T-helper 9 cell (primary cell): Measurements from ENCODE around the gene CNNM3.
"Not testable (repeated sequence)": the region's sequence is repeated elsewhere in the genome, so short reads cannot be mapped to it uniquely, and the experiment has no call there.

Experiments
- DNase-seq: peaks from one replicate; pipeline ENCODE4 v3.0.0-alpha.2; 2020

CNNM3 gene

DNA sequence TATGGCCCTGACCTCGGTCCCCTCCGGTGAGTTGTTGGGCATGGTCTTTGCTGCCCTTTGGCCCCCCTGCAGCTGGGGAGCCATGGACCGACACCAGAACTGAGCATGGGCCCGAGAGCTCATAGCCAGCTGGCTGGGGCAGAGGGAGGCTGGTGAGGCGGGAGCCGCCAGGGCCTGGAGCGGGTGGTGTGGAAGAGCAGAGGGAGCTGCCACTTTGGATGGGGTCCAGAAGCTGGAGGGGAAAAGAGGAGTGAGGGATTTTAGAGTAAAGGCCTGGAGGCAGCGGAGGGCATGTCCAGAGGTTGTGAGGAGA, 16.5 kb upstream of the CNNM3 start:
- DNase-seq = no peak

DNA sequence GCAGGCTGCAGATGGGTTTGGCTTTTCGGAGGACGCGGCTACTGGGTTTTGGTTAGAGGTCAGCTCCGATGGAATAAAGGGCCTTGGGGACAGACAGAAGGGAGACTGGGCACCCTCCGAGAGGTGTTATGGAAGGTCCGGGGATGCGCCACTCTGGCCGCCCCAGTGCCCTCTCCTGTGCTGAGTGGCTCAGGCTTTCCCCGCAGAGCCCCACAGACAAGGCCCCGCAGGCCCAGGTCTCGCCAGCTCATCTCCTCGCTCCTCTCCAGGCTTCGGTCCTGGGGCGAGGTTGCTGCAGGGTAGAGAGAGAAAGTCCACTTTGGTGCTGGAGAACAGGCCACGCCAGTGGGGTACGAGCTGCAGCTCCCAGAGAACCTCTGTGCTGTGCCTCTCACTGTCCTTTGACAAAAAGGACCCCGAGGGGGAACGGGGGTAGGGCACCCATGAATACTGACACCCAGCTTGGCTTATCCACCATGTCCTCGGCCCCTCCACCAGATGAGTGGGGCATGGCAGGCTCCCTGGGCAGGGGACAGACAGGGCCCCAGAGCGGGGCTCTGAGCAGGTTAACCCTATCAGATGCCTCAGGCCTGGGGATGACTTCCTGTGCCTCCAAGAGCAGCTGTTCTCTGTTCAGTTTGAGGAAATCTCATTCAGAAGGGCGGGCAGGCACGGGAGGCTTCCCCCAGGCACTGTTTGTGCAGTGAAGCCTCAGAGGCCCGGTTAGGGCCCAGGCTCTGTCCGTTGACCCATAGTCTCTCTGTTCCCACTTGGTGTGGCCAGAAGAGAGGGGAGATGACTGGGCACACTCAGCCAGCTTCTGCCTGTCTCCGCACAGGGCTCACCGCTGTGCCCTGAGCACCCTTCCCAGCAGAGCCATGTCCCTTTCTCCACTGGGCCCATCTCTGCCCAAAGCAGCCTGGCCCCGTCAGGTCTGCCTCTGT, 15.7 kb upstream of the CNNM3 start:
- no peak for DNase-seq

DNA sequence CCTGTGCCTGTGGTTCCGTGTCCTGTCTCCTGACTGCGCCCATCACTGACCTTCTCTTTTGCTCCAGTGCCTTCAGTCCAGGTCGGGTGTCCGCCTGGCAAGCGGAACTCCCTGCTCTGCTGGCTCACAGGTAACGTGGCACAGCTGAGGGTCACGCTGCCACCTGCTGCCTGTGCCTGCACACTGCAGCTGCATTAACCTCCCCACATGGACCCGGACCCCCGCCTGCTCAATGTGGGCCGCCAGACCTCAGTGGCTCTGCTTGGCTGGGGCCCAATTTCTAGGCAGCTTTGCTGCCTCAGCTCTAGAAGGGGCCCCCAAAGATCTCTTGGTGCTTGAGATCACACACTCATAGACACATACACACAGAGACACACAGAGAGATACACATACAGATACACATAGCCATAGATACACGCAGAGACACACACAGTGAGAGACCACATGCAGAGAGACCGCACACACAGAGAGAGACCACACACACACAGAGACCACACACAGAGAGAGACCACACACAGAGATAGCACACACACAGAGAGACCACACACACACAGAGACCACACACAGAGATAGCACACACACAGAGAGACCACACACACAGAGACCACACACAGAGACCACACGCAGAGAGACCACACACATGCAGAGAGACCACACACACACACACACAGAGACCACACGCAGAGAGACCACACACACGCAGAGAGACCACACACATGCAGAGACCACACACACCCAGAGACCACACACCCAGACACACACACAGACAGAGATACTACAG, 14.9 kb upstream of the CNNM3 start:
- peak; percentile 56 for DNase-seq

- DNase-seq = no peak
These were observed 14.1 kb upstream of the CNNM3 start for GRCh38 chr2:96801786-96802595.

- no peak for DNase-seq
These were observed 13.3 kb upstream of the CNNM3 start for GRCh38 chr2:96802721-96803120.

GRCh38 chr2:96804986-96805385, 11.1 kb upstream of the CNNM3 start:
- no peak for DNase-seq

- DNase-seq = not testable (repeated sequence)
These were observed 10.1 kb upstream of the CNNM3 start for GRCh38 chr2:96805946-96806345.

DNA sequence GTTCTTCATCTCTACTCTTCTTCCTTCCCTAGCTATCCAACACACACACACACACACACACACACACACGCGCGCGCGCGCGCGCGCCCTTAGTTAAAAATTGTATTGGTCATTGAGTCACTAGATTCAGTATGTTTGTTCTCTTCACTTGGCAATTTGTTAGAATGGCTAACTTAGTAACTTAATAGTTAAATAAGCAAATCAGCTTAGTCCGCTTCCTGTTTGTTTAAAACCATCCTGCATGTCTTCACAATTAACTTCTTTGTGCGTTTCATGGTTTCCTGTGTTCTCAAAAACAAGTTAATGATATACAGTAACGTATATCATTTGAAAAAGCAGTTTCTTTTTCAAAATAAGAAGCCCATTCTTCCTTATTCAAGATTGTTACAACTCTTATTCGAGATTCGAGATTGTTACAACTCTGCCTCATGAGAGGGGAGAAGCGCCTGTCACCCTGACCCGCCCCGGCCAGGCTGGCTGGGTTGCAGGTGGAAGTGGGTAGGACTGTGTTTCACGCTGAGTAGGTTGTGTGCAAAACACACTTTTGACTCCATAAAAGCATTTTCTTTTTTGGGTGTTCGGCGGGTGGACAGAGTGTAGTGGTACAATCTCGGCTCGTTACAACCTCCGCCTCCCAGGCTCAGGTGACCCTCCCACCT, 9.5 kb upstream of the CNNM3 start:
- peak; percentile 26 for DNase-seq

DNA sequence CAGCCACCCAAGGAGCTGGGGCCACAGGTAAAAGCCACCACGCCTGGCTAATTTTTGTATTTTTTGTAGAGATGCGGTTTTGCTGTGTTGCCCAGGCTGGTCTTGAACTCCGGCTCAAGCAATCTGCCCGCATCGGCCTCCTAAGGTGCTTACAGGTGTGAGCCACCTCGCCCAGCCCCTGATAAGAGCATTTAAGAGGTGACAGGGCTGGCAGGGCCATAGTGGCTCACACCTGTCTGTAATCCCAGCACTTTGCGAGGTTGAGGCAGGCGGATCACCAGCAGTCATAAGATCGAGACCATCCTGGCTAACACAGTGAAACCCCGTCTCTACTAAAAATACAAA, 9.0 kb upstream of the CNNM3 start:
- no peak for DNase-seq

DNA sequence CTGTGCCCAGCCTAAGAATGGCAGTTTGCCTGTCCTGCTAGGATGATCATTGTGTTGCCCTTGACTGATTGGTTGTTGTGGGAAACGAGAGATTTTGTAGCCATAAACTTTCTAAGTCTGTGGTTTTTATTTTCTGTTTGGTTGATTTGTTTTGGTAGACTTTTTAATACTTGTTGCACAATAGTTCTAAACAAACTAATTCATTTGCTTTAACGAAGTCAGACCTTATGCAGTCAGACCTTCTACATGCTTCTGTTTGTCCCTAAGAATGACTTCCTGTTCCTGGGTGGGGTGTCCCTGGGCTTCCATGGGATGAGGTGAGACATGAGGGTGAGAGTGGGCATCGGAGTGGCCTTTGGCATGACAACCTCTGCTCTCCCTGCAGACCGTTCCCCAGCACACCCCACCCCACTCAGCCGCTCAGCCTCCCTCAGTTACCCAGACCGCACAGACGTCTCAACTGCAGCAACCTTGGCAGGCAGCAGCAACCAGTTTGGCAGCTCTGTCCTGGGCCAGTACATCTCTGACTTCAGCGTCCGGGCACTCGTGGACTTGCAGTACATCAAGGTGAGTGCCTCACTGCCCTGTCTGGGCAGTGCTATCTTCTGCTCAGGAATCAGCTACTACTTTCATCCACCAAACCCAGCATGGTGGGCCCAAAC, 7.8 kb upstream of the CNNM3 start:
- no peak for DNase-seq

GRCh38 chr2:96809216-96809882, 6.7 kb upstream of the CNNM3 start:
- no peak for DNase-seq

GRCh38 chr2:96809951-96810782, 5.9 kb upstream of the CNNM3 start:
- no peak for DNase-seq

- DNase-seq = no peak
These were observed 5.3 kb upstream of the CNNM3 start for GRCh38 chr2:96810783-96811192.

DNA sequence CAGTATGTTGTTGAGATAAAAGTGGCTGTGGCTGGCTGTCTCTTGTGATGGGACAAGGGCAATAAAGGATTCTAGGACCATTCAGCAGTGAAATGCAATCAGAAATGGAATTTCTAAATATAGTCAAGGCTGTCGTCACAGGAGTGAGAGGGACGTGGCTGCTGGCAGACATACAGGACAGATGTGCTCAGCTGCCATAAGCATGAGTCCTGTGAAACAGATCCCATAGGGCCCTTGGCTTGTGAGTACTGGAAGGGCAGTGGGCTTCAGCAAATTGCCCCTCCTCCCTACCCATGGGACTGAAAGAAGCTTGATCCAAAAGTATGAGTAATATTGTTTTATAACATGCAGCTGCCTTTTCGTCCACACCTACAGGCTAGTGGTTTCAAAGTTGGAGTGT, 4.2 kb upstream of the CNNM3 start:
- DNase-seq = no peak

- no peak for DNase-seq
These were observed 2.4 kb upstream of the CNNM3 start for GRCh38 chr2:96813656-96814055.

- DNase-seq = no peak
These were observed 542 bp upstream of the CNNM3 start for GRCh38 chr2:96815326-96816126.

DNA sequence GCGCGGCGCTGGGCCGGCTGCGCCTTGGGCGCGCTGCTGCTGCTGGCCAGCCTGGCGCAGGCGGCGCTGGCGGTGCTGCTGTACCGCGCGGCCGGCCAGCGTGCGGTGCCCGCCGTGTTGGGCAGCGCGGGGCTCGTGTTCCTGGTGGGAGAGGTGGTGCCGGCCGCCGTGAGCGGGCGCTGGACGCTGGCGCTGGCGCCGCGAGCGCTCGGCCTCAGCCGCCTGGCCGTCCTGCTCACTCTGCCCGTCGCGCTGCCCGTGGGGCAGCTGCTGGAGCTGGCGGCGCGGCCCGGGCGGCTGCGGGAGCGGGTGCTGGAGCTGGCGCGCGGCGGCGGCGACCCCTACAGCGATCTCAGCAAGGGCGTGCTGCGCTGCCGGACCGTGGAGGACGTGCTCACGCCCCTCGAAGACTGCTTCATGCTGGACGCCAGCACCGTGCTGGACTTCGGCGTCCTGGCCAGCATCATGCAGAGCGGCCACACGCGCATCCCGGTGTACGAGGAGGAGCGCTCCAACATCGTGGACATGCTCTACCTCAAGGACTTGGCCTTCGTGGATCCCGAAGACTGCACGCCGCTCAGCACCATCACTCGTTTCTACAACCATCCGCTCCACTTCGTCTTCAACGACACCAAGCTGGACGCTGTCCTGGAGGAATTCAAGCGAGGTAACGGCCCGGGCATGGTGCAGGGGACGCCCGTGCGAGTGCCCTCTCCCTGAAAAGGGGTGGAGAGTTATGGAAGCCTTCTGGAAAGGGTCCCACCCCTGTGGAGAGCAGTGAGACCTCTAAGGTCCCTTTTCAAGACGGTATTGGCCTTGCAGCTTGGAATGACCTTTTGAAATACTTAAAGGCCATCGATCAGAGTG, 1.0 kb downstream of the CNNM3 start:
- no peak for DNase-seq

DNA sequence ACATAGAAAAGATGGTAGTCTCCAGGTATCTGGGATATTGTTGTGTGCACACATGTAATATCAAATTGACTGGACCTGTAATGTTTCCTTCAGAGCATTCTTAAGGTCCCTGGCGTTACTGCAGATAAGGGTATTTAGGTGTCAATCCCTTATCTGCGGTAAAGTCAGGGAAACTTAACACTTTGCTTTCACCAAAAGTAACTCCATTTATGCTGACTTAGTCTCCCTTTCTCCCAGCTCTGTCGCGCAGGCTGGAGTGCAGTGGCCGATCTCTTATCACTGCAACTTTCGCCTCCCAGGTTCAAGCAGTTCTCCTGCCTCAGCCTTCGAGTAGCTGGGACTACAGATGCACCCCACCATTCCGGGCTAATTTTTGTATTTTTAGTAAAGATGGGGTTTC, 1.8 kb downstream of the CNNM3 start:
- DNase-seq = no peak
